Activated T-helper 2 cell treated with anti-CD3 and anti-CD28 coated beads, Interferon-gamma antibody, Interleukin-2, Interleukin-4, amounts not matched to agents 10 μg/mL and 5 μg/mL and 100 μg/mL, durations not matched to agents 14 hours and 24 hours and 36 hours (primary cell): ENCODE results near the gene ERI2. TPM values are rescaled to one million over a fixed set of nuclear protein-coding genes. Genes with fewer than 3 reads are reported as not detected.

Experiments
- DNase-seq: peaks from one replicate; pipeline ENCODE4 v3.0.0; 2021; ENCODE audit warnings: low spot score
- H3K27ac Mint-ChIP-seq: one replicate; pipeline ENCODE4 v1.8.0; 2021; ENCODE audit warnings: mixed read lengths
- H3K27me3 Mint-ChIP-seq: one replicate; pipeline ENCODE4 v1.8.0; 2021; ENCODE audit warnings: low read depth, mixed read lengths
- H3K36me3 Mint-ChIP-seq: one replicate; pipeline ENCODE4 v1.8.0; 2021; ENCODE audit warnings: low read depth, mixed read lengths
- H3K4me1 Mint-ChIP-seq: one replicate; pipeline ENCODE4 v1.8.0; 2021; ENCODE audit warnings: low read depth, mixed read lengths
- H3K4me3 Mint-ChIP-seq: one replicate; pipeline ENCODE4 v1.8.0; 2021; ENCODE audit warnings: low read depth, mild to moderate bottlenecking, moderate library complexity, mixed read lengths
- H3K9me3 Mint-ChIP-seq: one replicate; pipeline ENCODE4 v1.8.0; 2021; ENCODE audit warnings: mixed read lengths
- intact Hi-C: fragments of 100-400 bp; cut with micrococcal nuclease; formaldehyde crosslinking; loops from one replicate; pipeline ENCODE4 v1.15.1; 2023
- total RNA-seq: library from RNA; stranded (reverse); gene quantifications from 2 replicates; pipeline ENCODE4 v1.2.3, GENCODE V29; 2022

Gene ERI2
- total RNA-seq, 1 donor from 2014 or later: 14.4 TPM

GRCh38 chr16:20750558-20750957, 55.7 kb downstream of the ERI2 start:
- intact Hi-C loops: no loop called here
- H3K36me3 Mint-ChIP-seq: no peaks in the 10 kb centered on the region
- no peaks in the 10 kb centered on the region for H3K4me1 Mint-ChIP-seq
- peaks cover 13% of the 10 kb centered on the region for H3K9me3 Mint-ChIP-seq
- DNase-seq: no peak
- no peak overlapping the region for H3K4me3 Mint-ChIP-seq
- H3K27ac Mint-ChIP-seq: no peak overlapping the region
- H3K27me3 Mint-ChIP-seq: peaks cover 14% of the 10 kb centered on the region

- no peak overlapping the region for H3K4me3 Mint-ChIP-seq
- intact Hi-C loops: no loop called here
- H3K4me1 Mint-ChIP-seq: no peaks in the 10 kb centered on the region
- no peak for DNase-seq
- H3K27me3 Mint-ChIP-seq: peaks cover 14% of the 10 kb centered on the region
- peaks cover 13% of the 10 kb centered on the region for H3K9me3 Mint-ChIP-seq
- no peaks in the 10 kb centered on the region for H3K36me3 Mint-ChIP-seq
- no peak overlapping the region for H3K27ac Mint-ChIP-seq
These were observed 56.8 kb downstream of the ERI2 start for GRCh38 chr16:20749474-20749873.

- intact Hi-C loops: no loop called here
- no peaks in the 10 kb centered on the region for H3K4me1 Mint-ChIP-seq
- no peak overlapping the region for H3K27ac Mint-ChIP-seq
- no peak overlapping the region for H3K4me3 Mint-ChIP-seq
- H3K27me3 Mint-ChIP-seq: peaks cover 2% of the 10 kb centered on the region
- H3K36me3 Mint-ChIP-seq: no peaks in the 10 kb centered on the region
- peaks cover 13% of the 10 kb centered on the region for H3K9me3 Mint-ChIP-seq
- DNase-seq: no peak
These were observed 59.0 kb downstream of the ERI2 start for GRCh38 chr16:20747030-20747816.

- intact Hi-C loops: no loop called here
These were observed 59.8 kb downstream of the ERI2 start for GRCh38 chr16:20746461-20746860.

More at GRCh38 chr16:20746461-20746860, 59.8 kb downstream of the ERI2 start:
- no peak overlapping the region for H3K4me3 Mint-ChIP-seq
- H3K9me3 Mint-ChIP-seq: peaks cover 13% of the 10 kb centered on the region
- peaks cover 2% of the 10 kb centered on the region for H3K4me1 Mint-ChIP-seq
- DNase-seq: no peak
- H3K27ac Mint-ChIP-seq: no peak overlapping the region
- no peaks in the 10 kb centered on the region for H3K36me3 Mint-ChIP-seq
- H3K27me3 Mint-ChIP-seq: peaks cover under 1% of the 10 kb centered on the region

Other genes with a start within 250 kb of the ERI2 start
- gene ACSM2B, start 230.1 kb downstream of the ERI2 start, total RNA-seq: 2.3 and 2.6 TPM in 2 replicates
- 1.6 and 1.7 TPM in 2 replicates for gene ACSM1, start 108.8 kb downstream of the ERI2 start, total RNA-seq
- gene THUMPD1, start 64.7 kb downstream of the ERI2 start, total RNA-seq: 46.3 and 47.7 TPM in 2 replicates
- 3.9 and 5.5 TPM in 2 replicates for gene ACSM3, start 42.5 kb downstream of the ERI2 start, total RNA-seq
- 11.4 and 11.8 TPM in 2 replicates for gene REXO5, start 55 bp upstream of the ERI2 start, total RNA-seq
- 17.4 and 19.2 TPM in 2 replicates for gene DCUN1D3, start 93.9 kb upstream of the ERI2 start, total RNA-seq
- gene LYRM1, start 94.3 kb upstream of the ERI2 start, total RNA-seq: 30.5 and 34.7 TPM in 2 replicates